ENCODE results near the gene DNAJC1.

DNA sequence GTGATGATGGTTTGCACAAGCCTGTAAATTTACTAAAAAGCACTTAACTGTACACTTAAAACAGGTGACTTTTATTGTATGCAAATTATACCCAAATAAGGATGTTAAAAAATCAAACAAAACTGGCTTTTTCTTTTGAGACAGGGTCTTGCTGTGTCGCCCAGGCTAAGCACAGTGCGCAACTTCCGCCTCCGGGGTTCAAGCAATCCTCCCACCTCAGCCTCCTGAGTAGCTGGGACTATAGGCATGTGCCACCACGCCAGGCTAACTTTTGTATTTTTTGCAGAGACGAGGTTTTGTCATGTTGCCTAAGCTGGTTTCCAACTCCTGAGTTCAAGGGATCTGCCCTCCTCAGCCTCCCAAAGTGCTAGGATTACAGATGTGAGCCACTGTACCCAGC is 77.7 kb downstream of the DNAJC1 start:
- TF ChIP-seq TAF1 (IDR thresholded peaks at IDR 0.05; ENCODE audit: borderline replicate concordance, insufficient read depth, low read length) = no peak
- no peak for TF ChIP-seq POLR2AphosphoS5 (IDR thresholded peaks at IDR 0.05; ENCODE audit: low read depth, low read length)
- TF ChIP-seq, protein P1, sequence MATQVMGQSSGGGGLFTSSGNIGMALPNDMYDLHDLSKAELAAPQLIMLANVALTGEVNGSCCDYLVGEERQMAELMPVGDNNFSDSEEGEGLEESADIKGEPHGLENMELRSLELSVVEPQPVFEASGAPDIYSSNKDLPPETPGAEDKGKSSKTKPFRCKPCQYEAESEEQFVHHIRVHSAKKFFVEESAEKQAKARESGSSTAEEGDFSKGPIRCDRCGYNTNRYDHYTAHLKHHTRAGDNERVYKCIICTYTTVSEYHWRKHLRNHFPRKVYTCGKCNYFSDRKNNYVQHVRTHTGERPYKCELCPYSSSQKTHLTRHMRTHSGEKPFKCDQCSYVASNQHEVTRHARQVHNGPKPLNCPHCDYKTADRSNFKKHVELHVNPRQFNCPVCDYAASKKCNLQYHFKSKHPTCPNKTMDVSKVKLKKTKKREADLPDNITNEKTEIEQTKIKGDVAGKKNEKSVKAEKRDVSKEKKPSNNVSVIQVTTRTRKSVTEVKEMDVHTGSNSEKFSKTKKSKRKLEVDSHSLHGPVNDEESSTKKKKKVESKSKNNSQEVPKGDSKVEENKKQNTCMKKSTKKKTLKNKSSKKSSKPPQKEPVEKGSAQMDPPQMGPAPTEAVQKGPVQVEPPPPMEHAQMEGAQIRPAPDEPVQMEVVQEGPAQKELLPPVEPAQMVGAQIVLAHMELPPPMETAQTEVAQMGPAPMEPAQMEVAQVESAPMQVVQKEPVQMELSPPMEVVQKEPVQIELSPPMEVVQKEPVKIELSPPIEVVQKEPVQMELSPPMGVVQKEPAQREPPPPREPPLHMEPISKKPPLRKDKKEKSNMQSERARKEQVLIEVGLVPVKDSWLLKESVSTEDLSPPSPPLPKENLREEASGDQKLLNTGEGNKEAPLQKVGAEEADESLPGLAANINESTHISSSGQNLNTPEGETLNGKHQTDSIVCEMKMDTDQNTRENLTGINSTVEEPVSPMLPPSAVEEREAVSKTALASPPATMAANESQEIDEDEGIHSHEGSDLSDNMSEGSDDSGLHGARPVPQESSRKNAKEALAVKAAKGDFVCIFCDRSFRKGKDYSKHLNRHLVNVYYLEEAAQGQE (IDR thresholded peaks at IDR 0.05; ENCODE audit: insufficient read depth in 1 of 2, low read depth in 2 of 2, low read length in 2 of 2) = no peak

All from PFSK-1 (cell line).